HEK293 (cell line): ENCODE measurements around the gene RASA4.
"Not testable (repeated sequence)": the region's sequence is repeated elsewhere in the genome, so short reads cannot be mapped to it uniquely, and the experiment has no call there.

Experiments
- REST ChIP-seq: fragments of 450-650 bp; formaldehyde crosslinking; IDR thresholded peaks from 2 replicates; pipeline ENCODE4 v1.5.1; 2016; ENCODE audit warnings: missing biosample characterization, missing genetic modification characterization
- ZNF18 ChIP-seq: fragments of 450-650 bp; formaldehyde crosslinking; IDR thresholded peaks from 2 replicates; pipeline ENCODE4 v1.5.1; 2016; ENCODE audit warnings: missing biosample characterization, missing genetic modification characterization
- ZNF843 ChIP-seq: fragments of 450-650 bp; formaldehyde crosslinking; IDR thresholded peaks from 2 replicates; pipeline ENCODE4 v1.5.1; 2016; ENCODE audit warnings: missing biosample characterization, missing genetic modification characterization
- TF ChIP-seq, protein P1 (sequence below): fragments of 450-650 bp; formaldehyde crosslinking; IDR thresholded peaks from 2 replicates; pipeline ENCODE4 v1.5.1; 2016; ENCODE audit warnings: missing biosample characterization, missing genetic modification characterization

DNA sequence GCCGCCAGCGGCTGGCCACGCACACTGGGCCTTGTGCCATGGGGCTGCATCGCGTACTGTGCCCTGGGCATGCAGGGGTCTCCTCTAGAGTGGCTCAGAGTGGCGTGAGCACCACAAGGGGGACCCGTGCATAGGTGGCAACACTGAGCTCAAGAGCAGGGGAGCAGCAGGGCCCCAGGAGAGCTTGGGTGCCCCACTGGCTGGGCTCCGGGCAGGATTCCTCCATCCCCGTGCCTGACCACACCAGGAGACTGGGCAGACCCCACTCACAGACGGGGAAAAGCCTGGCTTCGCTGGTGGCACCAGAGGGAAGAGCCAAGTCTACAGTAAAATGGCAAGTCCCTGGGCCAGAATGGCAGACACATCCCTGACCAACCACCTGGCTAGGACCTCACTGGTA lies 47.9 kb downstream of the RASA4 start:
- not testable (repeated sequence) for TF ChIP-seq ZNF843, REST, ZNF18 (tag by site-specific recombination)
- TF ChIP-seq, protein P1, sequence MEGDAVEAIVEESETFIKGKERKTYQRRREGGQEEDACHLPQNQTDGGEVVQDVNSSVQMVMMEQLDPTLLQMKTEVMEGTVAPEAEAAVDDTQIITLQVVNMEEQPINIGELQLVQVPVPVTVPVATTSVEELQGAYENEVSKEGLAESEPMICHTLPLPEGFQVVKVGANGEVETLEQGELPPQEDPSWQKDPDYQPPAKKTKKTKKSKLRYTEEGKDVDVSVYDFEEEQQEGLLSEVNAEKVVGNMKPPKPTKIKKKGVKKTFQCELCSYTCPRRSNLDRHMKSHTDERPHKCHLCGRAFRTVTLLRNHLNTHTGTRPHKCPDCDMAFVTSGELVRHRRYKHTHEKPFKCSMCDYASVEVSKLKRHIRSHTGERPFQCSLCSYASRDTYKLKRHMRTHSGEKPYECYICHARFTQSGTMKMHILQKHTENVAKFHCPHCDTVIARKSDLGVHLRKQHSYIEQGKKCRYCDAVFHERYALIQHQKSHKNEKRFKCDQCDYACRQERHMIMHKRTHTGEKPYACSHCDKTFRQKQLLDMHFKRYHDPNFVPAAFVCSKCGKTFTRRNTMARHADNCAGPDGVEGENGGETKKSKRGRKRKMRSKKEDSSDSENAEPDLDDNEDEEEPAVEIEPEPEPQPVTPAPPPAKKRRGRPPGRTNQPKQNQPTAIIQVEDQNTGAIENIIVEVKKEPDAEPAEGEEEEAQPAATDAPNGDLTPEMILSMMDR (tag by site-specific recombination): not testable (repeated sequence)
